ENCODE measurements around the gene CD53.

Gene CD53

GRCh38 chr1:110872366-110872744 is 593 bp upstream of the CD53 start:
- no peak overlapping the region for H3K27ac ChIP-seq
- TF ChIP-seq ZFX (IDR thresholded peaks at IDR 0.05) (no peak), CTCF (conservative IDR thresholded peaks at IDR 0.05) (no peak)

GRCh38 chr1:110873856-110874255 is 908 bp downstream of the CD53 start:
- H3K27ac ChIP-seq, result no peak overlapping the region
- TF ChIP-seq CTCF (conservative IDR thresholded peaks at IDR 0.05) (no peak), ZFX (IDR thresholded peaks at IDR 0.05) (no peak)

- no peak overlapping the region for H3K27ac ChIP-seq
- no peak for TF ChIP-seq CTCF (conservative IDR thresholded peaks at IDR 0.05)
- no peak for TF ChIP-seq ZFX (IDR thresholded peaks at IDR 0.05)
Measured at GRCh38 chr1:110874324-110875215, 1.6 kb downstream of the CD53 start.

GRCh38 chr1:110875216-110875731 is 2.3 kb downstream of the CD53 start:
- no peak overlapping the region for H3K27ac ChIP-seq
- TF ChIP-seq ZFX (IDR thresholded peaks at IDR 0.05) (no peak), CTCF (conservative IDR thresholded peaks at IDR 0.05) (no peak)

GRCh38 chr1:110876748-110877341 is 3.9 kb downstream of the CD53 start:
- H3K27ac ChIP-seq, result no peak overlapping the region
- TF ChIP-seq CTCF (conservative IDR thresholded peaks at IDR 0.05) (no peak), ZFX (IDR thresholded peaks at IDR 0.05) (no peak)

- H3K27ac ChIP-seq, result no peak overlapping the region
Measured at GRCh38 chr1:110877364-110877763, 4.4 kb downstream of the CD53 start.

More at GRCh38 chr1:110877364-110877763, 4.4 kb downstream of the CD53 start:
- no peak for TF ChIP-seq CTCF (conservative IDR thresholded peaks at IDR 0.05)

Measured in C4-2B (cell line).